HCEC 1CT (cell line): ENCODE measurements around the gene NTPCR.
A peak's percentile ranks its signal among the peaks of the same experiment; 100 is the strongest.

Source experiments
- DNase-seq: peaks from one replicate; pipeline ENCODE4 v3.0.0-alpha.2; 2017

Gene NTPCR

GRCh38 chr1:233019778-233020325, 69.4 kb downstream of the NTPCR start:
- DNase-seq: no peak

GRCh38 chr1:233020426-233020825, 70.0 kb downstream of the NTPCR start:
- DNase-seq: no peak

GRCh38 chr1:233022246-233022645, 71.8 kb downstream of the NTPCR start:
- DNase-seq: no peak

GRCh38 chr1:233024199-233024598, 73.8 kb downstream of the NTPCR start:
- DNase-seq: no peak

- DNase-seq: no peak
Measured at GRCh38 chr1:233025157-233025556, 74.7 kb downstream of the NTPCR start.

DNA sequence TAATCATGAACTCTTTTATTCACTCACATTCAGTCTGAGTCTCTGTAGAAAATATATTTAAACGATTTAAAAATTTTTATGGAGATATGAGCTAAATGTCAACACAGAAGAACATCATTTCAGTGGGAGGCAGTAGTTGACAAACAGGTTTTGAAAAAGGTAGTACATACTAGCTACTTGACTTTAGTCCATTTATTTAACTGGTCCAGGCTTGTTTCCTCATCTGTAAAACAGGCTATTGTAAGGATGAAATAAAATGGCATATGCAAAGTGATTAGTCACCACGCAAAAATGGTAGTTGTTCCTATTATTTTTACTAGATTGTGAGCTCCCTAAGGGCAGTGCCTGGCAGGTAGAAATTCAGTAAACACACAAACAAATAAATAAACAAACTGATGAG, 75.2 kb downstream of the NTPCR start:
- DNase-seq: no peak

- no peak for DNase-seq
Measured at GRCh38 chr1:233027046-233027445, 76.6 kb downstream of the NTPCR start.

DNA sequence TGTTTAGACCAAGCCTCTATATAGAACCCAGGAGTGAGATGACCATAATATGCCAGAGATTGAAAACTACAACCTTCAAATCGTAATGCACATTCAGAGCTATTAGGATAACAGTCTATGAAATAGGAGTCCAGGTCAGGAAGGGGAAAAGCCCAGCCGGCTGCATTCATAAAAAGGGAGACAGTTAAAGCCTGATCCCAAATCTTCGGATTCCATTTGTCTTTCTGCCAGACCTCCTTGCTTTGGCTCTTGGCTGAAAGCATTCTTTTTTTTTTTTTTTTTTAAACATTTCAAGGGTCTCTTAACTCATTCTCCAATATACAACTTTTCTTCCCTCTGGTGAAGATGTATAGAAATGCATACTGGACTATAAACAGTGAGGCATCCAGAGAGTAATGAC, 81.1 kb downstream of the NTPCR start:
- DNase-seq: no peak

DNA sequence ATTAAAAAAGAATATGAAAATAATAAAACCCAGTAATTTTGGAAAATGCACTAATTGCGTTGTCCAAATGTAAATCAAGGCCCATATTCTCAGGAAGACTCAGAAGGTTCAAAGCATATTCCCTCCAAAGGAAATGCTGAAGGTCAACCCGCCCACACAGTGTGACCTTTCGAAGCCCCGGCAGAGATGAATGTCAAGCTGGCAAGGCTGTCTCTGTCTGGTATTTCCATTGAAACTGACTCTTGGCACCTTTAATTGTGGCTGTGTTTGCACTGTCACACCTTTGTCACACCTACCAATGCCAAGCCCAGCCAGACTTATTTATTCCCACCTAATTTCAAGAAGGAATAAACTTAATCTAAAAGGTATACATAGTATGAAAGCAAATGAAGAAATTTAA, 82.5 kb downstream of the NTPCR start:
- DNase-seq: no peak

- DNase-seq: peak; percentile 1
Measured at GRCh38 chr1:233033361-233033760, 83.0 kb downstream of the NTPCR start.
